A673 (cell line): ENCODE measurements around the gene ATP2B3. TPM values are rescaled to one million over a fixed set of nuclear protein-coding genes. Genes with fewer than 3 reads are reported as not detected.

ENCODE experiments used
- BruUV-seq: library from RNA; stranded (reverse); fragments of 400-500 nt; replicated peaks from 2 replicates; lab custom pipeline; 2021; lab: Mats Ljungman, UMichigan
- CTCF ChIA-PET: fragments of 300-600 bp; sonication (Branson Sonifier 250); formaldehyde crosslinking; loops from one replicate; lab custom pipeline; 2022; ENCODE audit warnings: antibody characterized with exemption; lab: Charles Lee
- POLR2A ChIA-PET: fragments of 300-600 bp; sonication (Branson Sonifier 250); formaldehyde crosslinking; loops from one replicate; lab custom pipeline; 2022; ENCODE audit warnings: antibody characterized with exemption; ENCODE audit not compliant: low non-redundant PET; lab: Charles Lee
- DNase-seq: peaks from one replicate; pipeline ENCODE4 v3.0.0-alpha.2; 2015; ENCODE audit warnings: low spot score
- H3K27ac ChIP-seq: fragments of 200-600 bp; sonication (generic); 2 replicates; pipeline ENCODE4 v1.5.1; 2016; ENCODE audit warnings: mixed run types, low read depth, mild to moderate bottlenecking, mixed read lengths, antibody characterized with exemption, low read length; ENCODE audit not compliant: poor library complexity, severe bottlenecking
- H3K27me3 ChIP-seq: fragments of 200-600 bp; sonication (generic); replicated peaks from 2 replicates; pipeline ENCODE4 v1.6.1; 2017; ENCODE audit warnings: mixed run types, low read depth, mild to moderate bottlenecking, mixed read lengths, antibody characterized with exemption, low read length; ENCODE audit not compliant: insufficient read depth, poor library complexity
- H3K36me3 ChIP-seq: fragments of 200-600 bp; sonication (generic); 2 replicates; pipeline ENCODE4 v1.6.1; 2016; ENCODE audit warnings: mixed run types, mild to moderate bottlenecking, mixed read lengths, antibody characterized with exemption, low read length; ENCODE audit not compliant: insufficient read depth, poor library complexity, severe bottlenecking
- H3K4me1 ChIP-seq: fragments of 200-600 bp; sonication (generic); 2 replicates; pipeline ENCODE4 v1.6.1; 2017; ENCODE audit warnings: mixed run types, mild to moderate bottlenecking, mixed read lengths, antibody characterized with exemption, low read length; ENCODE audit not compliant: insufficient read depth, poor library complexity, severe bottlenecking
- H3K4me3 ChIP-seq: fragments of 200-600 bp; sonication (generic); 2 replicates; pipeline ENCODE4 v1.5.1; 2016; ENCODE audit warnings: low read depth, mixed run types, mild to moderate bottlenecking, mixed read lengths, low read length; ENCODE audit not compliant: poor library complexity, severe bottlenecking
- H3K9me3 ChIP-seq: fragments of 200-600 bp; sonication (generic); 2 replicates; pipeline ENCODE4 v1.6.1; 2016; ENCODE audit warnings: mixed run types, low read depth, mild to moderate bottlenecking, mixed read lengths, antibody characterized with exemption, low read length; ENCODE audit not compliant: poor library complexity, severe bottlenecking
- CTCF ChIP-seq: fragments of 300-800, 200-600 bp; sonication (generic); conservative IDR thresholded peaks from 2 replicates; pipeline ENCODE4 v1.5.1; 2017; ENCODE audit warnings: low read depth, mild to moderate bottlenecking, antibody characterized with exemption, low read length, moderate library complexity, mixed read lengths
- EZH2 ChIP-seq: fragments of 200-600 bp; sonication (generic); IDR thresholded peaks from 2 replicates; pipeline ENCODE4 v1.6.1; 2017; ENCODE audit warnings: borderline replicate concordance, low read depth, mild to moderate bottlenecking, mixed read lengths, antibody characterized with exemption, low read length; ENCODE audit not compliant: poor library complexity, severe bottlenecking
- intact Hi-C: fragments of 100-400 bp; cut with micrococcal nuclease; formaldehyde crosslinking; loops from one replicate; pipeline ENCODE4 v1.10.0; 2022; ENCODE audit not compliant: unreplicated experiment
- total RNA-seq: library from RNA; stranded (reverse); gene quantifications from 2 replicates; pipeline ENCODE4 v1.2.3, GENCODE V29; 2021

ATP2B3 gene
- total RNA-seq, 1 experiment from 2014 or later, result 0.11 TPM

GRCh38 chrX:153495362-153495751 is 22.1 kb upstream of the ATP2B3 start:
- Histone ChIP-seq H3K27ac (peak overlapping the region; percentile 10), H3K4me3 (peak overlapping the region; percentile 39), H3K9me3 (no peaks in the 10 kb centered on the region), H3K4me1 (peaks cover 39% of the 10 kb centered on the region), H3K36me3 (no peaks in the 10 kb centered on the region), H3K27me3 (no peaks in the 10 kb centered on the region)
- intact Hi-C loops, result loop anchor here (2.0 kb wide), 1 partner anchor 25 kb away; the partner anchor contains the start of gene HAUS7
- CTCF ChIA-PET, result interaction anchor here (1.5 to 1.7 kb wide), 2 partner anchors 24 to 34 kb away, joined by 9 read pairs; partner anchors contain the start of gene HAUS7
- DNase-seq, result no peak
- TF ChIP-seq EZH2 (no peak), CTCF (no peak; the same call in 1 of the 2 replicates)
- POLR2A ChIA-PET, result no interaction called here
- BruUV-seq, result no TSS peak

- Histone ChIP-seq H3K9me3 (no peaks in the 10 kb centered on the region), H3K27ac (no peak overlapping the region), H3K4me1 (peaks cover 35% of the 10 kb centered on the region), H3K36me3 (no peaks in the 10 kb centered on the region), H3K27me3 (no peaks in the 10 kb centered on the region), H3K4me3 (peak overlapping the region; percentile 39)
- intact Hi-C loops, result loop anchor here (2.0 kb wide), 1 partner anchor 25 kb away; the partner anchor contains the start of gene HAUS7
- BruUV-seq, result no TSS peak
- DNase-seq, result no peak
- ChIA-PET POLR2A (no interaction called here), CTCF (interaction anchor here (0.7 to 1.5 kb wide), 3 partner anchors 26 to 35 kb away, joined by 3 to 9 read pairs (median 5); partner anchors contain the start of gene HAUS7)
- TF ChIP-seq EZH2 (no peak), CTCF (no peak)
Measured at GRCh38 chrX:153495903-153496589, 21.4 kb upstream of the ATP2B3 start.

- DNase-seq, result peak; percentile 38
- no peak overlapping the region for H3K27ac ChIP-seq
- H3K9me3 ChIP-seq, result no peaks in the 10 kb centered on the region
- H3K36me3 ChIP-seq, result no peaks in the 10 kb centered on the region
- no peak for TF ChIP-seq CTCF
- no peak for TF ChIP-seq EZH2
- H3K4me1 ChIP-seq, result peaks cover 29% of the 10 kb centered on the region
- no peaks in the 10 kb centered on the region for H3K27me3 ChIP-seq
- CTCF ChIA-PET, result interaction anchor here (0.7 to 1.4 kb wide), 2 partner anchors 26 to 36 kb away, joined by 3 to 5 read pairs; partner anchors contain the start of gene HAUS7
- BruUV-seq, result no TSS peak
- POLR2A ChIA-PET, result no interaction called here
- H3K4me3 ChIP-seq, result no peak overlapping the region
- intact Hi-C loops, result no loop called here
Measured at GRCh38 chrX:153496590-153496959, 20.9 kb upstream of the ATP2B3 start.
